Activated CD4-positive, alpha-beta T cell treated with anti-CD3 and anti-CD28 coated beads, Interleukin-2, amount 50 U/mL, for 1 hour (primary cell): ENCODE measurements around the gene DNAJC2.

ENCODE experiments used
- DNase-seq: peaks from one replicate; pipeline ENCODE4 v3.0.0-alpha.2; 2020

The DNAJC2 gene, protein sequence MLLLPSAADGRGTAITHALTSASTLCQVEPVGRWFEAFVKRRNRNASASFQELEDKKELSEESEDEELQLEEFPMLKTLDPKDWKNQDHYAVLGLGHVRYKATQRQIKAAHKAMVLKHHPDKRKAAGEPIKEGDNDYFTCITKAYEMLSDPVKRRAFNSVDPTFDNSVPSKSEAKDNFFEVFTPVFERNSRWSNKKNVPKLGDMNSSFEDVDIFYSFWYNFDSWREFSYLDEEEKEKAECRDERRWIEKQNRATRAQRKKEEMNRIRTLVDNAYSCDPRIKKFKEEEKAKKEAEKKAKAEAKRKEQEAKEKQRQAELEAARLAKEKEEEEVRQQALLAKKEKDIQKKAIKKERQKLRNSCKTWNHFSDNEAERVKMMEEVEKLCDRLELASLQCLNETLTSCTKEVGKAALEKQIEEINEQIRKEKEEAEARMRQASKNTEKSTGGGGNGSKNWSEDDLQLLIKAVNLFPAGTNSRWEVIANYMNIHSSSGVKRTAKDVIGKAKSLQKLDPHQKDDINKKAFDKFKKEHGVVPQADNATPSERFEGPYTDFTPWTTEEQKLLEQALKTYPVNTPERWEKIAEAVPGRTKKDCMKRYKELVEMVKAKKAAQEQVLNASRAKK

GRCh38 chr7:103344453-103345149 lies at the start of gene DNAJC2:
Gene DNAJC2, minus strand, starts transcription at chr7:103344767. Its CDS starts 145 bp downstream, at chr7:103344622.
- DNase-seq: peak; percentile 82

GRCh38 chr7:103391976-103392375 lies 47.4 kb upstream of the DNAJC2 start:
- DNase-seq: no peak

DNA sequence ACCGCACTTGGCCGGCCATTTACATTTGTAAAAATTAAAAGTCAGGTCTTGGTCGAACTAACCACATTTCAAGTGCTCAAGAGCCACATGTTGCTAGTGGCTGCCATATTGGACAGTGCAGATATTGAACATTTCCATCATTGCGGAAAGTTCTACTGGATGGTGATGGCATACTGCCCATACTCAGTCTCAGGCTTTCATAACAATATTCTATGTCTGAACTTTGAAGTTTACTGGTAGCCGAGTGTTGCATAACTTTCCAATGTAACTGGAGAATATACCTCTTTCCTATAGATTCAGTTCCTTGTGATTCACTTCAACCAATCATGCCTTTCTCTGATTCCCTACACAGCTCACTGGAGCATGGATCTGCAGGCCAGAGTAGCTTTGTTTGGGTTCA lies 46.6 kb upstream of the DNAJC2 start:
- no peak for DNase-seq

DNA sequence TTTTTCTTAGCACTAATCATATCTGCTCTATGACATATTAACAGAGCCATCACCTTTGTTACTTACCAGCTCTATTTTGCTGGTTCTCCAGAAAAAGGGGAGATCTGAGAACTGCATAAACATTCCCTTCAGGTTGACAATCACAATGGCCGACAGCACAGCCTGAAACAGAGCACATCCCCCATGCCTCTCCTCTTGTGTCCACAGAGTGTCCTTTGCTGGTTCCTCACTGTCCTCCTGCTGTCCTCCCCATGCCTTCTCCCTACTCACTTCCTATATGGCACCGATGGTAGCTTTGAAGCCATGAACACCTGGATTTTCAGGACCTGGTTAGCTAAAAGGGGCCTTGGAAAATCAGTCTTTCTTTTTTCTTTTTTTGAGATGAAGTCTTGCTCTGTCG lies 44.7 kb upstream of the DNAJC2 start:
- DNase-seq: no peak

- no peak for DNase-seq
Observed at GRCh38 chr7:103388469-103389140, 44.0 kb upstream of the DNAJC2 start.

DNA sequence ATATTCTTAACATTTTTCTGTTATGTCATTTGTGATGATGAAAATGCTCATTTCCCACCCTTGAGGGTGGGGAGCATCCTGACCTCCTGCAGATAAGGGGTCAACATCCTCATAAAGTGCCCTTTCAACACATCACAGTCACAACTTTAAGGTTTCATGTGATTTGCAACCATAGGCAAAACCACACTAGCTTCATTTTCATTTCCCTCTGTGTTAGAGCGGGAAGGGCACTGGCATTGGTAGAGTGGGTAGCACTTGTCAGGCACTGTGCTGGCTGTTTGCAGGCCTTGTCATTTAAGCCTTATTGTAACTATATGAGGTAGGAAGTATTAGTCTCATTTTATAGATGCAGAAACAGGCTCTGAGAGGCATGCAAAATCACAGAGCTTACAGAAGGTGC lies 42.7 kb upstream of the DNAJC2 start:
- DNase-seq: no peak

GRCh38 chr7:103382032-103382402 lies 37.5 kb upstream of the DNAJC2 start:
- DNase-seq: no peak

- no peak for DNase-seq
Observed at GRCh38 chr7:103381280-103382031, 36.9 kb upstream of the DNAJC2 start.

- no peak for DNase-seq
Observed at GRCh38 chr7:103380395-103381191, 36.0 kb upstream of the DNAJC2 start.

GRCh38 chr7:103379270-103379975 lies 34.9 kb upstream of the DNAJC2 start:
- DNase-seq: no peak

- no peak for DNase-seq
Observed at GRCh38 chr7:103373866-103374643, 29.5 kb upstream of the DNAJC2 start.

DNA sequence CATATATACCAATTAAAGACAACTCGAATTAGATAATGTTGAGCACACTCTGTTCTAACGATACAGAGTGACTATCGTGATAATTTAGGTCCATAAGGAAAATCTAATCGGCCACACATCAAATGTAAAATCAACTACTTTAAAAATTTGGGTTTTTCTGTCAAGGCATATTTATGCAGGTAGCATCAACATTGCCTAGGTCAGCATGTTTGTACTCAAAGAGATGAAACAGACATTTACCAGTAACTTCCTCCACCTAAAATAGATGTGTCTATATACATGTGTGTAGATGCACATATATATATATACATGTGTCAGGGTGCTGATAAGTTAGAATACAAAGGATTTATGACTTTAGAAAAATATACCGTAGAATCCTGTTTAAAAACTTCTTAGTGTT lies 24.9 kb upstream of the DNAJC2 start:
- DNase-seq: no peak

DNA sequence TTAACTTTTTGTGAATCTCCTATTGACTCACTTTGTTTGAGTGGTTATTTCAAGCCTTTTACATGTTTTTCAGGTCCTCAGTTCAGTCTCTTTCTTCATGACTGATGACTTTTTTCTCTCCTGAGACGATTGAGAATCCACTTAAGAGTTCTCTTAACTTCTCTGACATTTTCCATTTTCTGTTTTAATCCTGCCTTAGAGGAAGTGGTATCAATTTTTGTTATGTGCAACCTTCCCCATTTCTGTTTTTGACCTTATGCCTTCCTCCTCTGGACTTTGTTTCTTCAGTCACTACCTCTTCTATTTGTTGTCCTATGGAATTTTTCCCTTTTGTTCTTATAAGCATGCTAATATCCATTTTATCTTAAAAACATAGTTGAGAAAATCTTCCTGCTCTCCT lies 5.2 kb upstream of the DNAJC2 start:
- no peak for DNase-seq

DNA sequence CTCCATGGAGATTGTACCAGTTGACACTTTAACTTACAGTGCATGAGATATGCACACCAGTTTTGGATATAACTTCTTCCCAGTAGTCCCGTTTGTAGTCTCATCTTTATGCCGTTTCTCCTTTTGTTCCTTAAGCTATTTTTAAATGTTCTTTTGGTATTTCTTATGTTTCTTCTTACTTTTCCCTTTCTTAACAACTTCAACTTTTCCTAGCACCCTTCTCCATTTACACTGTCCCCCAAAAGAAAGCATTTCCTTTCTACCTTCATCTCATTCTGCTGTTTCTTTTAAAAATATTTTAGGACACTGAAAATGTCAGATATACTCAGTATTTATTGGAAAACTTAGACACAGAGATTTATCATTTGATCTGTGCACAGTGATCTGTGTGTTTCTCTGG lies 4.4 kb upstream of the DNAJC2 start:
- DNase-seq: no peak

- no peak for DNase-seq
Observed at GRCh38 chr7:103348452-103348851, 3.9 kb upstream of the DNAJC2 start.

DNA sequence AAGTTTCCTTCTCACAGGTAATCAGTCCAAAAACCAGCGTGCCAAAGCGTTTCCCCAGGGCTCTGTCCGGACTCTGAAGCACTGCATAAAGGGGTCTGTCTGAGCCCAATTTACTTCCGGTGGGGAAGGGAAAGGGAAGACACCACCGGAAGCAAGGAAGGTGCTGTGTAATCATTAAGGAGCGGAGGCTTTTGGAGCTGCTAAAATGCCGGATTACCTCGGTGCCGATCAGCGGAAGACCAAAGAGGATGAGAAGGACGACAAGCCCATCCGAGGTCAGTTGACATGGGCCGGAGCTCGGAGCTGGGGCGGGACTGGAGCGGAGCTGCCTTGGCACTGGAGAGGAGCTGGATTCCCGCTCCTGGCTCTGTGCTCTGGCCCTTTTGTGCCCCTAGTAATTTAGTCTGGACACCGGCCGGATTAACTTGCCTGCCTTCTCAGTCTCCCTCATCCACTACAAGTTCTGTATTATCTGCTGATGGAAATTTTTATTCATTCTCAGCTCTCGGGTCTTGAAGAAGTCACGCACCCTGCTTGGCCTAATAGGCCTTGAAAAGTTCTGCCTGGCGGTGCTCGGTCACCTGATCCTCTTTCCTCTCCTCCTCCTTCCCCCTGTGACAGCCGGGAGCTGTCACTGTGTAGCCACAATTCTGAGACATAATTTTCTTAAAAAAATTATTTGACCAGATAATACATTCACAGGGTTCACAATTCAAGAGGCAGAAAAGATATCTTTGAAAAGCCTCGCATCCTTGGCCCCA lies 3.1 kb upstream of the DNAJC2 start, which contains the start of gene PSMC2:
TSS of gene PSMC2 (plus strand) at position 137 of the 761 bp plus-strand sequence. CDS start at position 206, 69 bp downstream.
- peak; percentile 74 for DNase-seq

DNA sequence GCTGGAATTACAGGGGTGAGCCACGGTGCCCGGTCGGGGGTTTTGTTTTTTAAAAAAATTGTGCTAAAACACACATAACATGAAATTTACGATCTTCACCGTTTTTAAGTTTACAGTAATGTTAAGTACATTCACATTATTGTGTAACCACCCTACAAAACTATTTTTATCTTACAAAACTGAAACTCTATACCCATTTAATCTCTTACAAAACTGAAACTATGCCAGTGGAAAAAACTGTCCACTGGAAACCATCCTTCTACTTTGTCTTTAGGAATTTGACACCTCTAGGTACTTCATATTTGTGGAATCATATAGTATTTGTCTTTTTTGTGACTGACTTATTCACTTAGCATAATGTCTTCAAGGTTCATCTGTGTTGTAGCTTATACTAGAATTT lies 1.8 kb upstream of the DNAJC2 start:
- no peak for DNase-seq

- DNase-seq: peak; percentile 18
Observed at GRCh38 chr7:103343758-103344452, 662 bp downstream of the DNAJC2 start.

- DNase-seq: no peak
Observed at GRCh38 chr7:103343332-103343731, 1.2 kb downstream of the DNAJC2 start.
